Kidney tubule cell (primary cell): ENCODE data around the gene CENPVL3.
A peak's percentile ranks its signal among the peaks of the same experiment; 100 is the strongest.
"Not testable (repeated sequence)": the region's sequence is repeated elsewhere in the genome, so short reads cannot be mapped to it uniquely, and the experiment has no call there.

Experiments
- DNase-seq: peaks from one replicate; pipeline ENCODE4 v3.0.0-alpha.2; 2018; ENCODE audit warnings: low spot score

The CENPVL3 gene

GRCh38 chrX:51618241-51619155, at the start of gene CENPVL3:
Gene CENPVL3, minus strand, starts transcription at chrX:51618912. Its CDS starts 39 bp downstream, at chrX:51618873.
- not testable (repeated sequence) for DNase-seq

GRCh38 chrX:51665981-51666380, 47.3 kb upstream of the CENPVL3 start:
- no peak for DNase-seq

GRCh38 chrX:51643377-51643776, 24.7 kb upstream of the CENPVL3 start:
- no peak for DNase-seq

- peak; percentile 45 for DNase-seq
These were observed 22.8 kb upstream of the CENPVL3 start for GRCh38 chrX:51641421-51642021.

- DNase-seq = not testable (repeated sequence)
These were observed 17.8 kb upstream of the CENPVL3 start for GRCh38 chrX:51636511-51636910.

- peak; percentile 46 for DNase-seq
These were observed 4.2 kb downstream of the CENPVL3 start for GRCh38 chrX:51614353-51615012.

- DNase-seq = no peak
These were observed 9.9 kb downstream of the CENPVL3 start for GRCh38 chrX:51608766-51609165.

GRCh38 chrX:51608126-51608525, 10.6 kb downstream of the CENPVL3 start:
- no peak for DNase-seq

- no peak for DNase-seq
These were observed 12.3 kb downstream of the CENPVL3 start for GRCh38 chrX:51606446-51606845.

- DNase-seq = no peak
These were observed 19.8 kb downstream of the CENPVL3 start for GRCh38 chrX:51598899-51599298.

GRCh38 chrX:51571874-51572273, 46.8 kb downstream of the CENPVL3 start:
- DNase-seq = no peak

- peak; percentile 9 for DNase-seq
These were observed 49.2 kb downstream of the CENPVL3 start for GRCh38 chrX:51569561-51569960.

GRCh38 chrX:51568586-51568985, 50.1 kb downstream of the CENPVL3 start:
- peak; percentile 28 for DNase-seq
